GM10248 (cell line): Measurements from ENCODE around the gene FEZF1.

ENCODE experiments used
- CTCF ChIA-PET: fragments of 300-600 bp; sonication (Branson Sonifier 250); formaldehyde crosslinking; extraction: SDS; loops from one replicate; lab custom pipeline; 2021; ENCODE audit warnings: antibody characterized with exemption; lab: Yijun Ruan, JAX
- POLR2A ChIA-PET: fragments of 350-650 bp; sonication (Branson Sonifier 250); formaldehyde crosslinking; extraction: SDS; loops from one replicate; lab custom pipeline; 2020; ENCODE audit warnings: antibody characterized with exemption; lab: Yijun Ruan, JAX
- DNase-seq: peaks from one replicate; pipeline ENCODE4 v3.0.0; 2012; ENCODE audit errors: extremely low spot score
- CTCF ChIP-seq: IDR thresholded peaks from 2 replicates; pipeline ENCODE4 v1.5.1; 2012; ENCODE audit warnings: mild to moderate bottlenecking, low read depth; ENCODE audit errors: extremely low read depth, missing control alignments, control extremely low read depth

Gene FEZF1

DNA sequence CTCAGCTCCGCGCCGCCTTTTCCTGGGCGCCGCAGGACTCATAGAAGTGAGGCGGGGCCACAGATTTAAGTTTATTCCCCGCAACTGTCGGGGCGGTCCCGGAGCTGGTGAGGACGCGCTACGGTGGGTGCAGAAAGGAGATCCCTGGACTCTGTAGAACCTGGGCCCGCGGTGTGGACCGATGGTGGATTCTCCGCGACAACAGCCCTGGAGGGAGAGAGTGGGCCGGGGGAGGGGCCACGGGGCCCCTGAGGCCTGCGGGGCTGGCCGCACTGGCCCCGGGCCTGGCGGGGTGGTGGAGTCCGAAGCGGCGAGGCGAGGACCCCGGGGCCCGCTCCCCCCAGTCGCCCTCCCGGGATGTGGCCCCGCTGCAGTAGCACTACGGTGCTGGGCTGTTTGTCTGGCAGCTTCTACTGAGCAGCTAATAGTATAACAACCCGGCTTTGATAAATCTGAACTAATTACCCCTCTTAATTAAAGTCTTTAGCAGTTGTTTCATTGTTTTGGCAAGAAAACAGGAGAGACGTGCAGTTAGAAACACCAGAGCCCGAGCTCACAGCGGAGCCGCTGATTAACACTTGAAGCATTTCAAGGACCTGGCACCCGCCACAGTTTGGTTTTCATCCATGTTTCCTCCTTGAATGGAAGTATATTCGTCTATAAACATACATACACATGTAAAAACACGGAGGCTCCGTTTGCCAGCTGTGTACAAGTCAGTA is 4.2 kb downstream of the FEZF1 start:
- ChIA-PET POLR2A (no interaction called here), CTCF (interaction anchor here (1.4 kb wide), 1 partner anchor 9 kb away, joined by 3 read pairs; no protein-coding TSS in a partner anchor)
- no peak for DNase-seq
- TF ChIP-seq CTCF = no peak

GRCh38 chr7:122299624-122300210 is 4.8 kb downstream of the FEZF1 start:
- ChIA-PET CTCF (interaction anchor here (1.4 kb wide), 1 partner anchor 9 kb away, joined by 3 read pairs; no protein-coding TSS in a partner anchor), POLR2A (no interaction called here)
- TF ChIP-seq CTCF = no peak
- no peak for DNase-seq

- POLR2A ChIA-PET = no interaction called here
- no peak for DNase-seq
- no peak for TF ChIP-seq CTCF
- CTCF ChIA-PET = interaction anchor here (0.8 kb wide), 1 partner anchor 81 kb away, joined by 3 read pairs; no protein-coding TSS in a partner anchor
These were observed 5.9 kb downstream of the FEZF1 start for GRCh38 chr7:122298618-122299017.

- DNase-seq = no peak
- POLR2A ChIA-PET = no interaction called here
- CTCF ChIA-PET = interaction anchor here (0.8 kb wide), 1 partner anchor 80 kb away, joined by 3 read pairs; no protein-coding TSS in a partner anchor
- TF ChIP-seq CTCF = no peak
These were observed 6.4 kb downstream of the FEZF1 start for GRCh38 chr7:122298131-122298530.

GRCh38 chr7:122291189-122291588 is 13.4 kb downstream of the FEZF1 start:
- ChIA-PET CTCF (interaction anchor here (0.8 to 2.0 kb wide), 2 partner anchors 9 to 21 kb away, joined by 3 to 5 read pairs; no protein-coding TSS in a partner anchor), POLR2A (no interaction called here)
- TF ChIP-seq CTCF = no peak
- no peak for DNase-seq

- CTCF ChIA-PET = interaction anchor here (0.8 to 2.0 kb wide), 2 partner anchors 9 to 20 kb away, joined by 3 to 5 read pairs; no protein-coding TSS in a partner anchor
- no peak for TF ChIP-seq CTCF
- DNase-seq = no peak
- POLR2A ChIA-PET = no interaction called here
These were observed 14.1 kb downstream of the FEZF1 start for GRCh38 chr7:122290476-122290875.
